IPS-11a (cell line): Measurements from ENCODE around the gene TPCN2.

ENCODE experiments used
- H3K4me3 ChIP-seq: one replicate; pipeline ENCODE4 v1.5.1; 2013; ENCODE audit warnings: low read depth, low read length, control low read depth

Gene TPCN2

GRCh38 chr11:69055598-69056516, 7.1 kb downstream of the TPCN2 start:
- no peak overlapping the region for H3K4me3 ChIP-seq

GRCh38 chr11:69057236-69057635, 8.5 kb downstream of the TPCN2 start:
- H3K4me3 ChIP-seq, result no peak overlapping the region

GRCh38 chr11:69057801-69058200, 9.1 kb downstream of the TPCN2 start:
- H3K4me3 ChIP-seq, result no peak overlapping the region

GRCh38 chr11:69058511-69059270, 10.0 kb downstream of the TPCN2 start:
- no peak overlapping the region for H3K4me3 ChIP-seq

GRCh38 chr11:69059429-69059828, 10.7 kb downstream of the TPCN2 start:
- H3K4me3 ChIP-seq, result no peak overlapping the region

- no peak overlapping the region for H3K4me3 ChIP-seq
Measured at GRCh38 chr11:69059985-69060384, 11.3 kb downstream of the TPCN2 start.

GRCh38 chr11:69060806-69061712, 12.3 kb downstream of the TPCN2 start:
- no peak overlapping the region for H3K4me3 ChIP-seq

- H3K4me3 ChIP-seq, result no peak overlapping the region
Measured at GRCh38 chr11:69061713-69062053, 13.0 kb downstream of the TPCN2 start.

- H3K4me3 ChIP-seq, result no peak overlapping the region
Measured at GRCh38 chr11:69062169-69062855, 13.6 kb downstream of the TPCN2 start.

GRCh38 chr11:69062873-69063651, 14.3 kb downstream of the TPCN2 start:
- no peak overlapping the region for H3K4me3 ChIP-seq

- H3K4me3 ChIP-seq, result no peak overlapping the region
Measured at GRCh38 chr11:69063652-69064260, 15.0 kb downstream of the TPCN2 start.

GRCh38 chr11:69064394-69064957, 15.7 kb downstream of the TPCN2 start:
- H3K4me3 ChIP-seq, result no peak overlapping the region

- H3K4me3 ChIP-seq, result no peak overlapping the region
Measured at GRCh38 chr11:69065147-69065710, 16.5 kb downstream of the TPCN2 start.

- no peak overlapping the region for H3K4me3 ChIP-seq
Measured at GRCh38 chr11:69066122-69067112, 17.7 kb downstream of the TPCN2 start.

- H3K4me3 ChIP-seq, result no peak overlapping the region
Measured at GRCh38 chr11:69067200-69067599, 18.5 kb downstream of the TPCN2 start.

- H3K4me3 ChIP-seq, result no peak overlapping the region
Measured at GRCh38 chr11:69071086-69071800, 22.5 kb downstream of the TPCN2 start.

GRCh38 chr11:69071956-69072355, 23.2 kb downstream of the TPCN2 start:
- no peak overlapping the region for H3K4me3 ChIP-seq
